Mucosa of gallbladder (tissue), 1 donor: Measurements from ENCODE around the gene CEP131. TPM values are rescaled to one million over a fixed set of nuclear protein-coding genes. Genes with fewer than 3 reads are reported as not detected.
A peak's percentile ranks its signal among the peaks of the same experiment; 100 is the strongest.

ENCODE experiments used
- DNase-seq: peaks from one replicate; pipeline ENCODE4 v3.0.0-alpha.2; 2020; ENCODE audit warnings: low spot score
- total RNA-seq: library from RNA; stranded (reverse); gene quantifications from one replicate; pipeline ENCODE4 v1.2.1, GENCODE V29; 2021
- donor health status: DM: no; HTN: no; CAD: no.

CEP131 gene
- total RNA-seq, 1 donor from 2014 or later = 12.7 TPM

DNA sequence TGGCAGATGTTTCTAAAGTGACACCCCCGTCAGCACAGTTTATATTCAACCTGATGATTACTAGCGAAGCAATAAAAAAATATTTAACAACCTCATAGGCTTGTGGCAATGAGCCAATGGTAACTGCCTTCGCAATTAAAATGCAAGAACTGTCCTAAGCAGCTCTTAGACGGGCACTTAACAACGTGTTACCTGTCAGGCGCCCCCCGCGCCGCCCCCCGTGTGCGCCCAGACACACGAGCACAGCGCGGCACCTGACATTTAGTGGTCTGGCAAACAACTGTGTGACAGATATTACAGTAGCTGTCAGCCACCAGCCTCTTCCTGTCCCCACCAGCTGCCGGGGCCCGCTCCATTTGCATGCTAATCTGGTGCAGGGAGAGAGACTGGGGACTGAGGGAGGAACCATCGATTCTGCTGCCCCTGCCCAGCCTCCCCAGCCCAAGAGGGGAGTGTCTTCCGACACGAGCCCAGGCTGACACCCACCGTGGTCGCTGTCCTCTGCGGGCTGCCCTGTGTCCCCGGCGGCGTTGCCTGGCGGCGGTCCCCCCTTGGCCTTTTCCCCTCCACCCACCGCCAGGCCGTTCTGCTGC, 29.0 kb upstream of the CEP131 start:
- no peak for DNase-seq

DNA sequence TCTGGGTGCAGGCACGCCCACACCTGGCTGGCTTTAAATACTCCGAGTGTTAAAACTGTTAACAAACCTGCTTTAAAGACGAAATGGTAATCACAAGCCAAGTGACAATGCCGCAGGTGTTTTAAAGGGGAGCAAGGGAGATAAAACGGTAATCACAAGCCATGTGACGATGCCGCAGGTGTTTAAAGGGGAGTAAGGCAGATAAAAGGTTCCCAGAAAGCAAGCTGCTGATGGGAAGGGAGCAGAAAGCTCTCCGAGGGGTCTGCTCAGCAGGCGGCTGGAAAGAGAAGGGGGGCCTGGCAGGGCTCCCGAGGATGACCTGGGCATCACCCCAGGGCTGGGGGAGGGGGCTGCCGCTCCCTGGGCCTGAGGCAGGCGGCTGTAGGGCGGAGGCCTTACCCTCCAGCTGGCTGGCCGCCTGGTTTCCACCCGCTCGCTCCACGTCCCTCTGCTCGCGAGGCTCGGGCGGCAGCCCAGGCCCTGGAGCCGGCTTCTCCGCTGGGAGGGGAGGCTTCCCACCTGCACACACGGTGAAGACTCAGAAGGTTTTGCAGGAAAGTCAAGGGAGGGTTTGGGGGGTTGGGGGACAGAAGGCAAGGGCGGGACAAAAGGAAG, 28.4 kb upstream of the CEP131 start:
- DNase-seq = no peak

DNA sequence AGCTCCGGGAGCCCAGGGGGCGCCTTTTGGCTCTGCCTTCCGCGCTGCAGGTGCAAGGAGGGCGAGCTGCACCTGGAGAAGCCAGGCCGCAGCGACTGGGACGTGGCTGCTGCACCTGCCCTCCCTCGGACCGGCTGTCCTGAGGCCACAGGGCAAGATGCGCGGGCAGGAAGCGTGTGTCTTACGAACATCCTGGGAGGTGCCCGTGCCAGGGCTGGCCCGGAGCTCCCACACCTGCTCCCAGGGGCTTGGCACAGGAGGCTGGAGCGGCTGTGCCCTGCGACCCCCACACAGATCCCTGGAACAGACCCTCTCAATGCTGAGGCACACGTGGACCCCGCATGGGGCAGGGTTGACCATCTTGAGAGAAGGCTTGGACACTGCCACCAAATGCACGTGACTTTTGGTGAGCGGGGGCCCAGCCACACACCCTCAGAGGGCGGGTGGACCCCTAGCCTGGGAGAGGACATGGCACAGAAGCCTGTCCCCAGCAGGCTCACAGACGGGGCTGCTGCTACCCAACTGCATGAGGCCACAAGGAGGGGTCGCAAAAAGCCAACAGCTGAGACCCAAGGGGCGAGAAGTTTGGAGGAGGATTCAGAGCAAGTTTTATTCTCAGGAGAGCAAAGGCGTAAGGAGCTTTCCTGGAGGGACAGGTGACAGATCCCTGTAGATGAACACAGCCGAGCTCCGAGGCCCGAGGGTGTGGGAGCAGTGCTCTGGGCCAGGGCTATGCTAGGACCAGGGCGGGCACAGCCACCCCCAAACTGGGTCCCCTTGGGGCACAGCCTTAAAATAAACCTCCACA, 27.7 kb upstream of the CEP131 start:
- DNase-seq = no peak

DNA sequence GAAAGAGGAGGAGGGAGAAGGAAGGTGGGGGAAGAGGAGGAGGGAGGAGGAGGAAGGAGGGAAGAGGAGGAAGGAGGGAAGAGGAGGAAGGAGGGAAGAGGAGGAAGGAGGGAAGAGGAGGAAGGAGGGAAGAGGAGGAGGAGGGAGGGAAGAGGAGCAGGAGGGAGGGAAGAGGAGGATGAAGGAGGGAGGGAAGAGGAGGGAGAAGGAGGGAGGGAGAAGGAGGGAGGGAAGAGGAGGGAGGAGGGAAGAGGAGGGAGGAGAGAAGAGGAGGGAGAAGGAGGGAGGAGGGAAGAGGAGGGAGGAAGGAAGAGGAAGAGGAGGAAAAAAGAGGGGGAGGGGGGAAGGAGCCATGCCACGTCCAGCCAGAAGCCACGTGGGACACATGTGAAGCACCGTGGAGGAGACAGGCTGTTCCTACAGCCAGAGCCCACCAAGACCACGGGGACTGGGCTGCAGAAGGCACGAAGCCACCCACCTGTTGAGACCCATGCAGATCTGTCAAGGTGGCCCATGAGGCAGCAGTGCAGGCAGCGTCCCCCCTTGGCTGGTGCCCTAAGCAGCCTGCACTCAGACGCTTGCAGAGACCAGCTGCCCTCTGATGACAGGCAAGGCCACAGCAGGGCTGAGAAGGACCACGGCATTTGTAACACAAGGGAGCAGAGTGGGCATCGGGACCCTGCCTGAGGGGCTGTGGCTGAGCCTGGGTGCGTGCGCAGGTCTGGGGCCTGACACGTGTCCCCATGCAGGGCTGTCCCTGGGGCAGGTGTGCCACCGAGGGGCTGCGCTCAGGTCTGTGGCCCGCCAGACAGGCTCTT, 26.7 kb upstream of the CEP131 start:
- no peak for DNase-seq

DNA sequence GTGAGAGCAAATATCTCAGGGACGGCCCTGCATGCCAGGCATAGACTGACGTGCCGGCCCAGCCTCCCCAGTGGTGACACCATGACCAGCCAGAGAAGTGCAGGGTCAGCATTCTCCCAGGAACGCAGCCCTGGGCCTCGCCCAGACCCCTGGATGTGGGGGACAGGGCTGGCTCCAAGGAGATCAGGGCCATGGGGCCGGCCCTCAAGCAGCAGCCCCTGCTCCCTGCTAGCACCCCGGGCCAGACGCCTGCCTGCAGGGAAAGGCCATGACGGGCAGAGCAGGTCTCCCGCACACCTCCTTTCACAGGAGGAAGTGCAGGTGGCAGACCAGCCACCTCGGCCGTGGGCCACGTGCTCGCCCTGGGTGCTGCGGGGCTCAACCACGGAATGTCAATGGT, 25.9 kb upstream of the CEP131 start:
- DNase-seq = no peak

DNA sequence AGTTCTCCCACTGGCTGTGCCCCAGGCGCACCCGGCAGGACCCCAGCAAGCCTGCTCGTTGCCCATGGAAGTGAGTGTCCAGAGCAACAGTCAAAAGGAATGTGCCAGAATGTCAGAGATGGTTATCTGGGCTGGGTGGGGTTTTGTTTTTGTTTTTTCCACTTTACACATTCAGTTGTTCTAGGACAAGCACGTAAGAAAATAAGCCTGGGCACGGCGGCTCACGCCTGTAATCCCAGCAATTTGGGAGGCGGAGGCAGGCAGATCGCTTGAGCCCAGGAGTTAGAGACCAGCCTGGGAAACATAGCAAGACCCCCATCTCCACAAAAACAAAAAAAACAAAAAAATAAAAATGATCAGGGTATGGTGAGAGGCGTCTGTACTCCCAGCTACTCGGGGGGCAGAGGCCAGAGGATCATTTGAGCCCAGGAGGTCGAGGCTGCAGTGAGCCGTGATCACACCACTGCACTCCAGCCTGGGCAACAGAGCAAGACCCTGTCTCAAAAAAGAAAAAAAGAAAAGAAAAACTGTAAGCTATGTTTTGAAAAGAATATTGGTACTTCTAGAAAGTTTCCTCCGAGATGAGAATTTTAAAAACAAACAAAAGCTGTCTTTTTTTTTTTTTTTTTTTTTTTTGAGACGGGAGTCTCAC, 24.7 kb upstream of the CEP131 start:
- DNase-seq = no peak

DNA sequence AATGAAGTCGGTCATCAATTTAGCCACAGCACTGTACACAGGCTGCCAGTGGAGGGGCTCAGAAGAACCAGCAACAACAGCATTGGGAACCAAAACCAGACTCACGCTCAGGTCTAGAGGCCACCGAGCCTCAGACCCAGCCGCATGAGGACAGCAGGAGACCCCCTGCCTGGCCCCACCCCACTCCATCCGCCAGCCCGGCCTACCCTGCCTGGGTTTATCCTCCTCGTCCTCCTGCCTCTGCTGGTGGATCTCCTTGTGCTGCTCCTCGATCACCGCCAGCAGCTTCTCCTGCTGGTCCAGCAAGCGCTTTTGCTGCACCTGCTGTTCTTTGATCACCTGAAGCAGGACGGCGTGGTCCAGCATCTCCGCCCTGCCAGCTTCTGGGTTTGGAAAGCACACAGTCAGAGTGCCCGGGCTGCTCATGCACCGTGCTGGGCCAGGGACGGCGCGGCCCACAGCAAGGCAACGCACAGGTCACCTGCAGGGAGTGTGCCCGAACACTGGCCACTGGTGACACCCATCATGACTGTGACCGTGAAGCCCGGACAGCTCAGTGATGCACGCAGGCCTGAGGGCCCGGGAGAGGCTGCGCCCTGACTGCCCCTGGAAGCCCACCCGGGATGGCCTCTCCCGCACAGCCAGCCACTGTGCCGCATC, 24.0 kb upstream of the CEP131 start:
- DNase-seq = no peak

DNA sequence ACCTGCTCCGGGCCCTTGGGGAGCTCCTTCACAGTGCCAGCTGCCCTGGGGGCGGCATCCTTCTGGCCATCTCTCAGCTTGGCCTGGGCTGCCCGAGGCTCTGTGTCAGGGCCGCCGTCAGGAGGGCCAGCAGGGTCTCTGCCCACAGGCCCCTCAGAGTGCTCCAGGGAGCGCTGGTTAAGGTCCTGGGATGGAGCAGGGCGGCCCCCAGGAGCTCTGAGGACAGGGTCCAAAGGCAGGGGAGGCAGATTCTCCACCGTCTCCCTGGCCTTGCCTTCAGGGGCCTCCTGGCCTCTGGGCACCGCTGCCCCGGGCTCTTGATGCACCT, 23.5 kb upstream of the CEP131 start:
- DNase-seq = no peak

DNA sequence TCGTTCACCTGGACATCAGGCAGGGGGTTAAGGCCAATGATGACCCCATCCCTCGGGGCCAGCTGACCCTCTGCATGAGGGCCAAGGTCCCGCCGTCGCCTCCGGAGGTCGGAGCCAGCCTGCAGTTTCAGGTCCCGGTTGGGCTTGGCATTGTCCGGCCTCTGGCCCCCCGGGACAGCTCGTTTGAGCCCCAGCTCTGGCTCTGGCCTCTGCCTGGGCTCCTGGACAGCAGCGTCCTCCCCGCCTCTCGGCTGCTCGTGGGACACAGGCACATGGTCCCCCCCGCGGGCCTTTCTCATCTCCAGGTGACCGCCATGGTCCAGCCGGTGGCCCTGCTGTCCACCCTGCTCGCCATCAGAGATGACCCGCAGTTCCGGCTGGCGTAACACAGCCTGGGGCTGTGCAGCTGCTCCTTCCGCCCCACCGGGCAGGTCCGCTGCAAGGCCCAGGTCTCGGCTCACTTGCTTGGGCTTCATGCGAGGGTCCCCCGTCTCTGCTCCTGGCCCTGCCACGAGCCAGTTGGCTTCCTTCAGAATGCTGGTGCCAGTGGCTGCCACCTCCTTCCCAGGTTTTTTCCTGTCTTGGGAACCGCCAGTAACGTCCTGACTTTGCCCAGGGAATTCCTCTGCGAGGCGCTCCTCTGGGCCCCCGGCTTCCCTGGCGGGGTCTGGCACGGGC, 23.0 kb upstream of the CEP131 start:
- DNase-seq = no peak

DNA sequence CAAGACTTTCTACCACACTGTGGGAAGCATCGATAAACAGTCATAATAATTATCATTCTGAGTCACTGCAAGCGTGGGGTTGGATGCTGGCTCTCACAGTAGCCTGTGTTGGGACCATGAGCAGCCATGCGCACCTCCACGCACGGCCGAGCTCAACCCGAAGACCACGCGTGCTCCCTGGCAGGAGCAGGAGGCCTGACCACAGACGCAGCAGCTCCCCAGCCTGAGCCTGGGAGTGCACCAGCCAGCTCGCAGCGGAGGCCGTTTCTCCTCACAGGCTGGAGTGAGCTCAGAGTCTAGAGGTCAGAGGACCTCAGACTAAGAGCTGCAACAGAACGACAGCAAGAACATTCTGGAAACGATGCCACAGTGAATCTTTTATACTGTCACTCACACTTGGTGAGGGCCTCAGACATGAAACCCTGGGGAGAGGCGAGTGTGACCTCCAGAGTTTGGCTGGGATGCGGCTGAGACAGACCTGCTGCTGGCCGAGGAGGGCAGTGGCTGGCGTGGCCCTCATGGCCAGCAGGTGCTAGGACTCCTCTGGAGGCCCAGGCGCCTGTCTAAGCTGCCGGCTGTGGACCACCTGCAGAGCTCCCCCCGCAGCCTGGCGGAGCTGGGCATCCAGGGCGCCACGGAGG, 22.4 kb upstream of the CEP131 start:
- DNase-seq = no peak

DNA sequence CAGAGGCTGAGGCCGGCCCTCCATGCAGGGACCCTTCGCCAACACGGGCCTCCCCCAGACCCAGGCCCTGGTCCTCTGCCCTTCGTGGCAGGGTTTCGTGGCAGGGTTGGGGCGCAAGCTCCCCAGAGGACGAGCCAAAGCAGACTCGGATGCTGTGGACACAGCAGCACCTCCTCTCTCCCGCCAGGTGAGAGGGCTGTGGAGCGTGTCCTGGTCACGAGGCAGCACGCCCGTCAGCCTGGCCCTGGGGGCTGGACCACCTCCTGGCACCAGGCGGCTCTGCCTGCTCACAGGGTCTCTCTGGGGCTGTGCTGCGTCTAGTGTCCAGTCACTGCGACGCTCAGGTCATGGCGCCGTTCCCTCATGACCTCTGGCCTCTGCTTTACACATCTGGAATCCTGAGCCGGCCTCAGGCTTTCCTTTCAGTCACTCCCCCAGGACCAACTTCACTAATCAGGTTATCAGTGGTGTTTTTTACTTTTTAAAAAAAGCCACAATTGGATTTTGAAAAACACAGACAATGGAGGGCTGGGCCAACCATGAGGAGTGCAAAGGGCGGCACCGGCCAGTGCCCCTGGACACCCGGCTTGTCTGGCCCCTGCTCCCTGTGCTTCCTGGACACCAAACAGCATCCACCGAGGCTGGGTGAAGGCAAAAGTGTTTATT, 21.7 kb upstream of the CEP131 start:
- DNase-seq = no peak

DNA sequence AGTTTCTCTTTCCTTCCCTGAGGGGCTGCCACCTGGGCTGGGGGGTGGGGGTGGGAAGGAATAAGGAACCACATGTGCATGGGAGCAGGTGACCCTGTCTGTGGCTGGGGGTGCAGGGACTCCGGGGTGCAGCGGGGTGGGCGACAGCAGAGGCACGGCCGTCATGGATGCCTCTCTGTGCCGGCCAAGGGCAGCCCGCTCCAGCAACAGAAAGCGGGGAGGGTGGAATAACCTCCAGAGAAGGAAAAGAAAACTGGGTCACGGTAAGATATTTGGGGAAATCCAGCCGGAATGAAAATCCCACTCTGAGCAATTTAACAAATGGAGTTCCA, 20.5 kb upstream of the CEP131 start:
- DNase-seq = no peak

DNA sequence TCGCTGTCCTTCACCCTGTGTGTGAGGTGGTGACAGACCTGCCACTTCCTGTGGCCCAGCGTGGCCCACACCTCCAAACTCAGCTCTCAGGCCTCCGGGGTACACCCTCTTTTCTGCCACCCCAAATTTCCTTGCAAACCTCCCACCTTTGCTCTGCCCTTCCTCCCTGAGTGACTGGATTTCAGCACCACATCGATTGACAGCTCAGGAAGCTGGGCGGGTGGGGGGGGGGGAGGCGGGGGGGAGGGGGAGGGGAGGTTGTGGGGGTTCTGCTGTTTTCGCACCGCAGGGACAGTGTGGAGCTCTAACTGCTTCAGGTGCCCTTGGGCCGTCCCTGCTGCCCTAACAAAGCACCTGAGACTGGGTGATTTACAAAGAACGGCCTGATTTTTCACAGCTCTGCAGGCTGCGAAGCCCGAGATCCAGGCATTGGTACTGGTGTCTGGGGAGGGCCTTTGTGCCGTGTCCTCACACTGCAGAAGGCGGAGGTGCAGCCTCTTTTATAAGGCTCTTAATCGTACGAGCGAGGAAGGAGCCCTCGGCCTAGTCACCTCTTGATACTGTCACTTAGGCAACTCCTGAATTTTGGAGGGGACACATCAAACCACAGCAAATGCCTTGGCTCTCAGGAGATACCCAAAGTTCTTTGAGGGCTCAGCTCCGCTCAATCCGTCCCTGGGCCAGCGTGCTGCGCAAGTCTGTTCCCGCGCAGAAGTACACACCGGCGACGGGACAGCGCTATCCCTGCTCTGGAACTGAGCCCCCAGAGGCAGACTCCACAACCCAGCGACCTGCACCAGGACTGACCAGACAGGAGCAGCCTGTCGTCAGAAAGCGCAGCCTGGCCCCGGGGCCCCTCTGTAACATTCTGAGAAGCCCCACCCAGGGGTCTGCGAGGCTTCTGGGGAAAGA, 19.9 kb upstream of the CEP131 start:
- DNase-seq = no peak

DNA sequence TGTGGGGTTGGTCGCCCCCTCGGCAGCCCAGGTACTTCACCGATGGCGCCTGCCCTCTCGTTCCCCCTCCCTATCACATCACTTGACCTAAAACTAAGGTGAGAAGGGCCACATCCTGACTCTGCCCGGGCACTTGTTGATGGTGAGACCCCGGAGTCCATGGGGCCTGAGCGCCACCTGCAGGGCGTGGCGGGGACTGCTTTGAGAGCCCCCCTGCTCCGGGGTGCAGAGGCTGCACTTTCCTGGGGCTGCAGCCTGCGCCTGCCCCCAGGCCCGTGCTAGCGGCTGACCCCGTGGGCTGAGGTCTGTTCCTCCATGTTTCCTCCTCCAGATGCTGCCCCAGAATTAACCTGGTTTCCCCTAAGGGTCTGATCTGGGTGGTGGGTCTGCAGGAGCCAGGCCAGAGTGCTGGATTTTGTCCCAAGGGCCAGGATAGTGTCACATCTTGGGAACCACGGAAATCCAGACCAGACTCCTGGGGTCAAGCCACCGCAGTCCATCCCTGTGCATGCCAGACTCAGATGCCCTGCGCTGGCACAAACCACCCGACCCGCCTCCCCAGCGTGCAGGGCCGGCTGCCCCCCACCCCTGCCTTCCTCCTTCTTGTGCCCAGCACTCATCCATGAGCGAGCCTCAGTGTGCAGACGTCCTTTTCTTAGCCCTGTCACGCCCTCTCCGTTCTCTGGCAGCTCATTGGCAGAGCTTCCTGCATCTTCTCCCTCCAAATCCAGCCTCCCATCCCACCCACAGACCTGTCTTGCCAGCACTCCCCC, 19.1 kb upstream of the CEP131 start:
- DNase-seq = peak; percentile 32

DNA sequence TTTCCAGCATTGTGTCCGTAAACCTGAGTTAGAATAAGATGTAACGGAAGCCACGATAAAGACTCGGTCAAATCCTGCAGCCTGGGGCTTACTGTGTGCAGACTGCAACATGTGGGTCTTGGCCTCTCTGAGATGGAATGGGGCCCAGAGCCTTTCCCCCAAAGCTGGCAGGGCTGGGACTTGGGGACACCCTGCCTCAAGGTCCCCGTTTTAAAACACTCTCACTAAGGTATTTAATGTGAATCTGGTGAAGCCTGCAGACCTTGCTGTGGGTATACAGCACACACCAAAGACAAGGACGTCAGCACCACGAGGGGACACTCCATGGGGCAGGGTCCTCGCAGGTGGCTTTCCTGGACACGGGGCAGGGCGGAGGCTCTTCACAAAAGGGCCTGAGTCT, 18.4 kb upstream of the CEP131 start:
- no peak for DNase-seq

DNA sequence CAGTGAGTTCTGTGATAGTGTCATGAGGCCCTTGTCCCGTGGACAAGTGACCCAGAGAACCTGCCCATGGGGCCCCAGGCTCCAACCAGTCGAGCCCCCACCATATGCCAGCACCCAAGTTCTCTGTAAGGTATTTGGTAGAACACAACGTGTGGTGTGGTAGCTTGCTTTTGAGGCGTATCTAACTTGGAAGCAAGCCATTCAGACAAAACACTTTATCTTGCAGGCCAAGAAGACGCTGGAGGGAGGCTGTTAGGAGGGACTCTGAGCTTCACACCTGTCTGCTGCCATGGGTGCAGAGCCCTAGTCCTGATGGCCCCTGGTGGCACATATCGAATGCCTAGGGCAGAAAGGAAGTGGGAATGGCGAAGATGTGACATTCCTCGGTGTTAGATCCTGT, 18.0 kb upstream of the CEP131 start:
- DNase-seq = no peak

DNA sequence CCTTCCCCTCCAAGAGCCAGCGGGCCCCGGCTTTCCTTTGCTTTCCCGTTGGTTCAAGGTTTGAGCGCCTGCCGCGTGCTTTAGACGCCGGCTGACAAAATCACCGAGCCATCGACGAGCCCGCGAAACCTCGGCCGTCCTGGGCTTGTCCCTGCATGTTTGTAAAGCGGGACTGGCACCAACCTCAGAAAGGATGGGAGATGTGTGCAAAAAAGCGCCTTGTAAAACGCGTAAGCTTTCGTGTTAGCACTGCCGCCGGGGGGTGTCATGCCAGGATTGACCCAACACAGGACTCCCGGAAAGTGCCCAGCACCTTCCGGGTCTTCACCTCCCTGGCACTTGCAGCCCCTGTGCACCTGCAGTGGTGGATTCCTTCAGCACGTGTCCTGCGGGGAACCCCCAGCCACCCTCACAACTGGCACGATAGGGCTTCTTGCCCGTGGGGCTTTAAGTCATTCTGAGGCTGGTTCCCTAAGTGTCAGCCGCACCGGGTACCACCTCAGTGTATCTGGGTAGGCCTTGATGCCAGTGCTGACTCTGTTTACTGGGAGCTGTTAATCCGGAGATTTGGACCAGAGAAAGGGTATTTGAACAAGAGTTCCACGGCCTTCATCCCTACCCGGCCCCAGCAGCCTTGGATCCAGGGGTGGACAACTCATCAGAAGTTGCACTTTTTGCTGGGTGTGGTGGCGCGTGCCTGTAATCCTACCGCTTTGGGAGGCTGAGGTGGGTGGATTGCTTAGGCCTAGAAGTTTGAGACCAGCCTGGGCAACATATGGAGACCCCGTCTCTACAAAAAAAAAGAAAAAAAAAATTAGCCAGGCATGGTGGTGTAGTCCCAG, 17.2 kb upstream of the CEP131 start:
- DNase-seq = no peak
